Activated CD4-positive, alpha-beta T cell treated with anti-CD3 and anti-CD28 coated beads, Interleukin-2, amount 10 ng/mL, durations not matched to agents 7 days and 5 days (primary cell): ENCODE data around the gene UTRN. TPM values are rescaled to one million over a fixed set of nuclear protein-coding genes. Genes with fewer than 3 reads are reported as not detected.

Experiments used
- total RNA-seq, 2 experiments: library from RNA; stranded (reverse); gene quantifications; one replicate each; pipeline ENCODE4 v1.2.3, GENCODE V29; 2021

The UTRN gene
- total RNA-seq, 2 experiments from 2014 or later, result 134 to 143 TPM

Other genes starting within 250 kb of the UTRN start
- 100 to 1,000 TPM; 138 to 141 TPM for gene SF3B5, start 189.8 kb upstream of the UTRN start, total RNA-seq
- 10 to 100 TPM; 13.7 to 14.5 TPM for gene STX11, start 134.8 kb upstream of the UTRN start, total RNA-seq